ENCODE results near the gene MRPS18B. TPM values are rescaled to one million over a fixed set of nuclear protein-coding genes. Genes with fewer than 3 reads are reported as not detected.

The MRPS18B gene
- total RNA-seq, 1 donor from 2014 or later = 57.7 TPM

DNA sequence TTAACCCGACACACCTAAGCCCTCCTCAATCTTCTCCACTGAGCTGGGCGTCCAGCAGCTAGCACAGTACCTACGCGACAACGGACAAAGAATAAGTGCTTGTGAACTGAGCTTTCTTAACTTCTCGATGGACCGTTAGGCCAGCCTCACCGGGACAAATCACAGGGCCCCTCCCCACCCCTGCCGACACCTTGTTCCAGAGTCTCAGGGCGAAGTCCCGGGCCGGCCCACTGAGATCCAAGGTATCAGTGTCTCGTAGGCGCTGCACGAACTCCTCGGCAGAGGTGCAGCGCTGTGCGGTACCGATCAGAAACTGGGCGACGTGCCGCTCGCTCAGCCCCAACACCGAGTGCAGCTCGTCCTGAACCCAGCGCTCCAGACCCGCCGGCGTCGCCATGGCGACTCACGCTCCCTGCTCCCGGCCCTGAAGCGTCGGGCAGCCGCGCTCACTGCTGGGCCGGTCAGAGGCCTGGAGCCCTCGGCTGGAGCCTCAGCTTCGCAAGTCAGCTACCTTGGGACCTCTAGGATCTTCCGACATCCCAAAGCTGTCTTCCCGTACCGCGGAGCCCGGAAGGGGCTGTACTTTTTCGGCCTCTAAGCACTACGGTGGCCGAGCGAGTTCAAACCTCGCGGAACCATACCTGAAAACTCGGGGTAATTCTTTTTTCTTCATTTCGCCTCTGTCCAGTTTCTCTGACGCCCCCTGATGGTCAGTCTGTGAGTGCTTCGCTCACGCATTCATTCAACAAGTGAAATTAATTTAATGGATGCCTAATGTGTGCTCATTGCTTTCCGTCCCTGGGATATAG lies 55.0 kb downstream of the MRPS18B start, which contains the start of gene DHX16:
Gene DHX16, minus strand, starts transcription at position 562 of the 809 bp plus-strand sequence. Its CDS starts 165 bp downstream, at position 397.
- peak; percentile 80 for DNase-seq
- intact Hi-C loops (cut with micrococcal nuclease) = loop anchor here (1.0 to 10.0 kb wide), 9 partner anchors 10 to 218 kb away; partner anchors contain the start of genes ATAT1, C6orf136, GNL1 and MRPS18B
- Mint-ChIP-seq H3K4me3 (peak within 1 kb of the TSS; percentile 91), H3K36me3 (ENCODE audit: low read depth) (peaks cover 51% of the 10 kb centered on the region), H3K27me3 (no peaks in the 10 kb centered on the region), H3K27ac (peak within 1 kb of the TSS; percentile 84), H3K9me3 (no peaks in the 10 kb centered on the region), H3K4me1 (peaks cover 42% of the 10 kb centered on the region)
- TF ChIP-seq, protein P1, sequence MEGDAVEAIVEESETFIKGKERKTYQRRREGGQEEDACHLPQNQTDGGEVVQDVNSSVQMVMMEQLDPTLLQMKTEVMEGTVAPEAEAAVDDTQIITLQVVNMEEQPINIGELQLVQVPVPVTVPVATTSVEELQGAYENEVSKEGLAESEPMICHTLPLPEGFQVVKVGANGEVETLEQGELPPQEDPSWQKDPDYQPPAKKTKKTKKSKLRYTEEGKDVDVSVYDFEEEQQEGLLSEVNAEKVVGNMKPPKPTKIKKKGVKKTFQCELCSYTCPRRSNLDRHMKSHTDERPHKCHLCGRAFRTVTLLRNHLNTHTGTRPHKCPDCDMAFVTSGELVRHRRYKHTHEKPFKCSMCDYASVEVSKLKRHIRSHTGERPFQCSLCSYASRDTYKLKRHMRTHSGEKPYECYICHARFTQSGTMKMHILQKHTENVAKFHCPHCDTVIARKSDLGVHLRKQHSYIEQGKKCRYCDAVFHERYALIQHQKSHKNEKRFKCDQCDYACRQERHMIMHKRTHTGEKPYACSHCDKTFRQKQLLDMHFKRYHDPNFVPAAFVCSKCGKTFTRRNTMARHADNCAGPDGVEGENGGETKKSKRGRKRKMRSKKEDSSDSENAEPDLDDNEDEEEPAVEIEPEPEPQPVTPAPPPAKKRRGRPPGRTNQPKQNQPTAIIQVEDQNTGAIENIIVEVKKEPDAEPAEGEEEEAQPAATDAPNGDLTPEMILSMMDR (IDR thresholded peaks at IDR 0.05) = peak; percentile 51
- ChIA-PET CTCF (interaction anchor here (0.7 to 15.7 kb wide), 11 partner anchors 9 to 191 kb away, joined by 3 to 576 read pairs (median 5); partner anchors contain the start of genes ATAT1 and TUBB), POLR2A (interaction anchor here (0.7 to 15.3 kb wide), 16 partner anchors 9 to 212 kb away, joined by 3 to 697 read pairs (median 3); partner anchors contain the start of genes ABCF1, DDR1, MDC1 and MRPS18B)
- ATAC-seq (ENCODE audit: low read depth) = peak; percentile 88

Other genes starting within 250 kb of the MRPS18B start
- gene HLA-E, start 128.3 kb upstream of the MRPS18B start, total RNA-seq = 737 and 740 TPM in 2 replicates
- 67.2 and 67.4 TPM in 2 replicates for gene GNL1, start 61.4 kb upstream of the MRPS18B start, total RNA-seq
- gene PRR3, start 60.5 kb upstream of the MRPS18B start, total RNA-seq = 24.1 and 29.5 TPM in 2 replicates
- 93.7 and 94.5 TPM in 2 replicates for gene ABCF1, start 46.4 kb upstream of the MRPS18B start, total RNA-seq
- gene PPP1R10, start 597 bp upstream of the MRPS18B start, total RNA-seq = 85.6 and 112 TPM in 2 replicates
- 6.9 and 10.3 TPM in 2 replicates for gene ATAT1, start 9.0 kb downstream of the MRPS18B start, total RNA-seq
- gene C6orf136, start 29.3 kb downstream of the MRPS18B start, total RNA-seq = 21.6 and 35.6 TPM in 2 replicates
- 42.3 and 50.4 TPM in 2 replicates for gene DHX16, start 55.2 kb downstream of the MRPS18B start, total RNA-seq
- 96.8 and 104 TPM in 2 replicates for gene PPP1R18, start 68.8 kb downstream of the MRPS18B start, total RNA-seq
- gene NRM, start 73.1 kb downstream of the MRPS18B start, total RNA-seq = 17.4 and 17.8 TPM in 2 replicates
- 62.4 and 65.6 TPM in 2 replicates for gene MDC1, start 99.4 kb downstream of the MRPS18B start, total RNA-seq
- gene TUBB, start 102.5 kb downstream of the MRPS18B start, total RNA-seq = 700 and 725 TPM in 2 replicates
- 49.1 and 52.0 TPM in 2 replicates for gene FLOT1, start 124.8 kb downstream of the MRPS18B start, total RNA-seq
- gene IER3, start 126.7 kb downstream of the MRPS18B start, total RNA-seq = 3.0 and 3.3 TPM in 2 replicates